Smooth muscle cell of trachea (primary cell): ENCODE results near the gene SLC2A14. TPM values are rescaled to one million over a fixed set of nuclear protein-coding genes. Genes with fewer than 3 reads are reported as not detected.

ENCODE experiments used
- total RNA-seq: library from RNA; depleted of rRNA; stranded (reverse); fragments of >200 nt; gene quantifications from 2 replicates; pipeline ENCODE4 v1.2.1, GENCODE V29; 2014

SLC2A14 gene
- 0.17 TPM in 1 of 2 replicates, not detected in the other for total RNA-seq

DNA sequence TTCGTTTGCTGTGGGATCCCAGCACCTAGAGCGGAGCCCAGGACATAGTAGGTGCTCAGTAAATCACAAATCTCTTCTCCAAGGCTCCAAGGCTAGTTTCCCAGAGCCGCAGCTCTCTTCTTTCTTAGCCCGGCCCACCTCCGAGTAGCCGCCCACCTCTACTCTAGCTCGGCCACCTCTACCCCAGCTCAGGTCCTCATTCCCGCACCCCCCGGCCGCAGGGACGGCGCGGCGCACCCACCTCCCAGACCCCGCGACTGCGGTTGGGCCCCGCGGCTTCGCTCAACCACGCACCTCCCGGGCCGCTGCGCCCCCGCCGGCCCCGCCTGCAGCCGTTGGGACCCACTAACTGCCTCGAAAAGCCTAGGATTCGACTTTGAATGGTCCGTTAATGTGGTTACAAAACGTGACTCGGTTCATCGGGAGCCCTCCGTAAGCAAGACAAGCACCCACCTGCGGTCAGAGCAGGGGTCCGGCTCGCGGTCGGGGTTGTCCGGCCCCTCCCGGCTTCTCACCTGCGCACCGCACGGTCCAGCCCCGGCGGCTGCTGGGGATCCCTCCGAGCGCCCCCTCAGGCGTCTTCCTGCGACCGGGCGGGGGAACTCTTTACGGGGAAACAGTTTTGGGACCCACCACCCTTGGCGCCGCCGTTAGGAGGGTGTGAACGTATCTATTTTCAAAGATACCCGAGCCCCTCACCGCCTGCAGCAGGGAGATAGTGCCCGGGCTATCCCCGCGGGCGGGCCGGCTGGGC lies at the start of gene SLC2A14:
SLC2A14 (minus strand) TSS at position 350 of the 754 bp plus-strand sequence. CDS start 3,035 bp downstream, outside the sequence.

DNA sequence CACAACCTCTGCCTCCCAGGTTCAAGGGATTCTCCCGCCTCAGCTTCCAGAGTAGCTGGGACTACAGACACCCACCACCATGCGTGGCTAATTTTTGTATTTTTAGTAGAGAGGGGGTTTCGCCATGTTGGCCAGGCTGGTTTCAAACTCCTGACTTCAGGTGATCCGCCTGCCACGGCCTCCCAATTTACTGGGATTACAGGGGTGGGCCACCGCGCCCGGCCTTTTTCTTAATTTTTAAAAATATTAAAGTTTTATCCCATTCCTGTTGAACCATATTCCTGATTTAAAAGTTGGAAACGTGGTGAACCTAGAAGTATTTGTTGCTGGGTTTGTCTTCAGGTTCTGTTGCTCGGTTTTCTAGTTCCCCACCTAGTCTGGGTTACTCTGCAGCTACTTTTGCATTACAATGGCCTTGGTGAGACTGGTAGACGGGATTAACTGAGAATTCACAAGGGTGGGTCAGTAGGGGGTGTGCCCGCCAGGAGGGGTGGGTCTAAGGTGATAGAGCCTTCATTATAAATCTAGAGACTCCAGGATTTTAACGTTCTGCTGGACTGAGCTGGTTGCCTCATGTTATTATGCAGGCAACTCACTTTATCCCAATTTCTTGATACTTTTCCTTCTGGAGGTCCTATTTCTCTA lies 83.7 kb downstream of the SLC2A14 start, which contains the start of gene NANOG:
NANOG (plus strand) TSS at position 519 of the 645 bp plus-strand sequence. CDS start 213 bp downstream, outside the sequence.

Other genes starting within 250 kb of the SLC2A14 start
- gene APOBEC1, start 207.0 kb downstream of the SLC2A14 start, total RNA-seq: not detected in 2 replicates
- gene GDF3, start 177.1 kb downstream of the SLC2A14 start, total RNA-seq: not detected in 2 replicates
- not detected in 2 replicates for gene DPPA3, start 161.5 kb downstream of the SLC2A14 start, total RNA-seq
- gene CLEC4C, start 125.5 kb downstream of the SLC2A14 start, total RNA-seq: not detected in 2 replicates
- gene NANOGNB, start 107.7 kb downstream of the SLC2A14 start, total RNA-seq: not detected in 2 replicates
- gene NANOG, start 83.5 kb downstream of the SLC2A14 start, total RNA-seq: under 0.01 TPM in 2 replicates
- 65.5 and 66.7 TPM in 2 replicates for gene SLC2A3, start 63.3 kb upstream of the SLC2A14 start, total RNA-seq
- gene FOXJ2, start 159.8 kb upstream of the SLC2A14 start, total RNA-seq: 8.0 and 8.3 TPM in 2 replicates
- gene C3AR1, start 193.4 kb upstream of the SLC2A14 start, total RNA-seq: 0.15 TPM in 1 of 2 replicates, not detected in the other
- gene NECAP1, start 209.4 kb upstream of the SLC2A14 start, total RNA-seq: 37.4 and 63.8 TPM in 2 replicates